Endothelial cell of umbilical vein (primary cell): ENCODE measurements around the gene GAK.

Source experiments
- CTCF ChIP-seq, 2 donors: IDR thresholded peaks; 1 replicate in 1 of 2; 2 replicates in 1 of 2; pipeline ENCODE4 v1.5.1; 2011; ENCODE audit warnings: low read length in 2 of 2, mild to moderate bottlenecking in 2 of 2, moderate library complexity in 2 of 2, control low read depth in 1 of 2, inconsistent platforms in 1 of 2, low read depth in 1 of 2; ENCODE audit not compliant: insufficient read depth in 1 of 2; ENCODE audit errors: extremely low read depth in 1 of 2
- EZH2 ChIP-seq: IDR thresholded peaks from 2 replicates; pipeline ENCODE4 v1.6.1; 2012; ENCODE audit warnings: borderline replicate concordance, low read depth, mild to moderate bottlenecking, moderate library complexity, low read length, inconsistent platforms; ENCODE audit not compliant: severe bottlenecking
- POLR2A ChIP-seq: IDR thresholded peaks from 2 replicates; pipeline ENCODE4 v1.6.1; 2012; ENCODE audit warnings: low read depth, mild to moderate bottlenecking, control low read depth, low read length

GRCh38 chr4:866761-867390 is 65.2 kb downstream of the GAK start:
- no peak for TF ChIP-seq POLR2A
- TF ChIP-seq CTCF (IDR thresholded peaks at IDR 0.05; ENCODE audit: extremely low read depth in 1 of 2, insufficient read depth in 1 of 2, low read depth in 1 of 2, low read length in 2 of 2) = no peak
- no peak for TF ChIP-seq EZH2
